Epithelial cell of esophagus (primary cell): ENCODE results near the gene COASY.

Experiments used
- DNase-seq: peaks from one replicate; pipeline ENCODE4 v3.0.0; 2010; ENCODE audit warnings: low read depth
- H3K4me3 ChIP-seq: 2 replicates; pipeline ENCODE4 v1.5.1; 2011; ENCODE audit warnings: mild to moderate bottlenecking, low read length, control low read depth
- CTCF ChIP-seq: IDR thresholded peaks from 2 replicates; pipeline ENCODE4 v1.5.1; 2011; ENCODE audit warnings: low read depth, mild to moderate bottlenecking, low read length, control low read depth, inconsistent platforms; ENCODE audit not compliant: insufficient read depth; ENCODE audit errors: missing control alignments

Gene COASY

GRCh38 chr17:42586514-42587230 is 24.7 kb downstream of the COASY start:
- H3K4me3 ChIP-seq: no peak overlapping the region
- TF ChIP-seq CTCF: no peak
- DNase-seq: peak; percentile 97

- DNase-seq: no peak
- no peak overlapping the region for H3K4me3 ChIP-seq
These were observed 28.9 kb downstream of the COASY start for GRCh38 chr17:42590886-42591285.

GRCh38 chr17:42591411-42591810 is 29.5 kb downstream of the COASY start:
- no peak for TF ChIP-seq CTCF
- no peak overlapping the region for H3K4me3 ChIP-seq
- DNase-seq: no peak

More at GRCh38 chr17:42590886-42591285, 28.9 kb downstream of the COASY start:
- no peak for TF ChIP-seq CTCF

GRCh38 chr17:42596386-42596785 is 34.4 kb downstream of the COASY start:
- H3K4me3 ChIP-seq: no peak overlapping the region
- DNase-seq: no peak
- no peak for TF ChIP-seq CTCF

- DNase-seq: no peak
- no peak for TF ChIP-seq CTCF
- no peak overlapping the region for H3K4me3 ChIP-seq
These were observed 37.0 kb downstream of the COASY start for GRCh38 chr17:42598905-42599304.

GRCh38 chr17:42603318-42603717 is 41.4 kb downstream of the COASY start:
- no peak for DNase-seq
- no peak overlapping the region for H3K4me3 ChIP-seq
- no peak for TF ChIP-seq CTCF

- TF ChIP-seq CTCF: no peak
- no peak for DNase-seq
These were observed 45.8 kb downstream of the COASY start for GRCh38 chr17:42607769-42608168.

More at GRCh38 chr17:42607769-42608168, 45.8 kb downstream of the COASY start:
- peak overlapping the region; percentile 99 for H3K4me3 ChIP-seq
